ENCODE results near the gene CNGB1. TPM values are rescaled to one million over a fixed set of nuclear protein-coding genes. Genes with fewer than 3 reads are reported as not detected.

Gene CNGB1
- total RNA-seq, 1 donor from 2014 or later: 0.91 TPM

GRCh38 chr16:57938936-57939871, 31.7 kb downstream of the CNGB1 start:
- Mint-ChIP-seq H3K9me3 (ENCODE audit: unreplicated experiment) (peaks cover 2% of the 10 kb centered on the region), H3K27ac (ENCODE audit: unreplicated experiment) (no peak overlapping the region), H3K36me3 (ENCODE audit: unreplicated experiment) (no peaks in the 10 kb centered on the region), H3K27me3 (ENCODE audit: unreplicated experiment) (peaks cover 5% of the 10 kb centered on the region), H3K4me1 (ENCODE audit: low read depth, unreplicated experiment) (no peaks in the 10 kb centered on the region), H3K4me3 (ENCODE audit: unreplicated experiment) (no peak overlapping the region)
- no peak for DNase-seq
- TF ChIP-seq CTCF (IDR thresholded peaks at IDR 0.05; ENCODE audit: partially characterized antibody, unreplicated experiment): no peak

- DNase-seq: no peak
- H3K4me1 Mint-ChIP-seq (ENCODE audit: low read depth, unreplicated experiment): no peaks in the 10 kb centered on the region
- H3K27ac Mint-ChIP-seq (ENCODE audit: unreplicated experiment): no peak overlapping the region
- peaks cover 2% of the 10 kb centered on the region for H3K9me3 Mint-ChIP-seq (ENCODE audit: unreplicated experiment)
- H3K36me3 Mint-ChIP-seq (ENCODE audit: unreplicated experiment): no peaks in the 10 kb centered on the region
- peaks cover 5% of the 10 kb centered on the region for H3K27me3 Mint-ChIP-seq (ENCODE audit: unreplicated experiment)
- no peak for TF ChIP-seq CTCF (IDR thresholded peaks at IDR 0.05; ENCODE audit: partially characterized antibody, unreplicated experiment)
- H3K4me3 Mint-ChIP-seq (ENCODE audit: unreplicated experiment): no peak overlapping the region
Measured at GRCh38 chr16:57938484-57938883, 32.4 kb downstream of the CNGB1 start.

GRCh38 chr16:57937861-57938260, 33.1 kb downstream of the CNGB1 start:
- Mint-ChIP-seq H3K4me1 (ENCODE audit: low read depth, unreplicated experiment) (no peaks in the 10 kb centered on the region), H3K9me3 (ENCODE audit: unreplicated experiment) (peaks cover 2% of the 10 kb centered on the region), H3K27me3 (ENCODE audit: unreplicated experiment) (peaks cover 5% of the 10 kb centered on the region), H3K4me3 (ENCODE audit: unreplicated experiment) (no peak overlapping the region), H3K27ac (ENCODE audit: unreplicated experiment) (no peak overlapping the region), H3K36me3 (ENCODE audit: unreplicated experiment) (no peaks in the 10 kb centered on the region)
- DNase-seq: no peak
- TF ChIP-seq CTCF (IDR thresholded peaks at IDR 0.05; ENCODE audit: partially characterized antibody, unreplicated experiment): no peak

- no peak for DNase-seq
- no peaks in the 10 kb centered on the region for H3K9me3 Mint-ChIP-seq (ENCODE audit: unreplicated experiment)
- H3K36me3 Mint-ChIP-seq (ENCODE audit: unreplicated experiment): no peaks in the 10 kb centered on the region
- H3K27me3 Mint-ChIP-seq (ENCODE audit: unreplicated experiment): peaks cover 5% of the 10 kb centered on the region
- no peak overlapping the region for H3K4me3 Mint-ChIP-seq (ENCODE audit: unreplicated experiment)
- TF ChIP-seq CTCF (IDR thresholded peaks at IDR 0.05; ENCODE audit: partially characterized antibody, unreplicated experiment): no peak
- no peaks in the 10 kb centered on the region for H3K4me1 Mint-ChIP-seq (ENCODE audit: low read depth, unreplicated experiment)
- no peak overlapping the region for H3K27ac Mint-ChIP-seq (ENCODE audit: unreplicated experiment)
Measured at GRCh38 chr16:57935904-57936303, 35.0 kb downstream of the CNGB1 start.

- no peaks in the 10 kb centered on the region for H3K9me3 Mint-ChIP-seq (ENCODE audit: unreplicated experiment)
- H3K36me3 Mint-ChIP-seq (ENCODE audit: unreplicated experiment): peaks cover 5% of the 10 kb centered on the region
- no peaks in the 10 kb centered on the region for H3K4me1 Mint-ChIP-seq (ENCODE audit: low read depth, unreplicated experiment)
- DNase-seq: no peak
- no peak overlapping the region for H3K4me3 Mint-ChIP-seq (ENCODE audit: unreplicated experiment)
- H3K27me3 Mint-ChIP-seq (ENCODE audit: unreplicated experiment): peaks cover 3% of the 10 kb centered on the region
- H3K27ac Mint-ChIP-seq (ENCODE audit: unreplicated experiment): no peak overlapping the region
- TF ChIP-seq CTCF (IDR thresholded peaks at IDR 0.05; ENCODE audit: partially characterized antibody, unreplicated experiment): no peak
Measured at GRCh38 chr16:57930533-57930932, 40.4 kb downstream of the CNGB1 start.

Measured in glutamatergic neuron (in vitro differentiated cells).